ENCODE data around the gene CTDNEP1.

Gene CTDNEP1

GRCh38 chr17:7251661-7252175, at the start of gene CTDNEP1:
CTDNEP1 (minus strand) TSS chr17:7251734; CDS start chr17:7251296, 438 bp downstream.
- Histone ChIP-seq H3K27me3 (ENCODE audit: low read length) (no peaks in the 10 kb centered on the region), H3K4me2 (ENCODE audit: low read depth, low read length, poor library complexity, severe bottlenecking) (peak within 1 kb of the TSS; percentile 84), H3K79me2 (ENCODE audit: insufficient read depth, low read length) (peaks cover 57% of the 10 kb centered on the region), H3K9me3 (ENCODE audit: insufficient read depth, low read length) (no peaks in the 10 kb centered on the region), H3K4me3 (ENCODE audit: insufficient read depth, low read length, poor library complexity, severe bottlenecking) (peak within 1 kb of the TSS; percentile 90), H3K27ac (ENCODE audit: low read depth, low read length) (peak within 1 kb of the TSS; percentile 81), H3K36me3 (ENCODE audit: low read length) (peaks cover 6% of the 10 kb centered on the region; the same call in 1 of the 2 replicates), H3K9me2 (replicated peaks; ENCODE audit: insufficient read depth, low read length) (no peaks in the 10 kb centered on the region), H2AFZ (ENCODE audit: low read depth, low read length, severe bottlenecking) (peak within 1 kb of the TSS; percentile 57), H4K20me1 (ENCODE audit: low read depth, low read length) (no peaks in the 10 kb centered on the region), H3F3A (ENCODE audit: insufficient read depth) (0 out of 2 replicates have a peak, but pooled peaks cover 3% of the 10 kb centered on the region), H3K9ac (ENCODE audit: low read length) (peak within 1 kb of the TSS; percentile 99)
- TF ChIP-seq EZH2phosphoT487 (conservative IDR thresholded peaks at IDR 0.05; ENCODE audit: low read length): no peak
- TF ChIP-seq CTCF (IDR thresholded peaks at IDR 0.05; ENCODE audit: insufficient read depth, low read length, poor library complexity, severe bottlenecking): no peak

- no peaks in the 10 kb centered on the region for H3K79me2 ChIP-seq (ENCODE audit: insufficient read depth, low read length)
- no peaks in the 10 kb centered on the region for H3K9me2 ChIP-seq (replicated peaks; ENCODE audit: insufficient read depth, low read length)
- no peaks in the 10 kb centered on the region for H3K36me3 ChIP-seq (ENCODE audit: low read length)
- peak overlapping the region; percentile 30 for H3K4me2 ChIP-seq (ENCODE audit: low read depth, low read length, poor library complexity, severe bottlenecking)
- H3K27ac ChIP-seq (ENCODE audit: low read depth, low read length): no peak overlapping the region
- no peaks in the 10 kb centered on the region for H3K27me3 ChIP-seq (ENCODE audit: low read length)
- H3K9me3 ChIP-seq (ENCODE audit: insufficient read depth, low read length): no peaks in the 10 kb centered on the region
- H3K9ac ChIP-seq (ENCODE audit: low read length): no peak overlapping the region
- H3K4me3 ChIP-seq (ENCODE audit: insufficient read depth, low read length, poor library complexity, severe bottlenecking): no peak overlapping the region
- TF ChIP-seq EZH2phosphoT487 (conservative IDR thresholded peaks at IDR 0.05; ENCODE audit: low read length): no peak
- TF ChIP-seq CTCF (IDR thresholded peaks at IDR 0.05; ENCODE audit: insufficient read depth, low read length, poor library complexity, severe bottlenecking): peak; percentile 89
- H4K20me1 ChIP-seq (ENCODE audit: low read depth, low read length): no peaks in the 10 kb centered on the region
- H2AFZ ChIP-seq (ENCODE audit: low read depth, low read length, severe bottlenecking): peak overlapping the region; percentile 42
- no peaks in the 10 kb centered on the region for H3F3A ChIP-seq (ENCODE audit: insufficient read depth)
Observed at GRCh38 chr17:7296189-7296861, 44.8 kb upstream of the CTDNEP1 start.

- Histone ChIP-seq H3K27me3 (ENCODE audit: low read length) (no peaks in the 10 kb centered on the region), H3K9me2 (replicated peaks; ENCODE audit: insufficient read depth, low read length) (no peaks in the 10 kb centered on the region), H3K4me3 (ENCODE audit: insufficient read depth, low read length, poor library complexity, severe bottlenecking) (no peak overlapping the region), H3K27ac (ENCODE audit: low read depth, low read length) (no peak overlapping the region), H3K9ac (ENCODE audit: low read length) (0 out of 2 replicates have a peak overlapping the region, but pooled peaks have one; percentile 24), H3F3A (ENCODE audit: insufficient read depth) (no peaks in the 10 kb centered on the region), H3K4me2 (ENCODE audit: low read depth, low read length, poor library complexity, severe bottlenecking) (peak overlapping the region; percentile 46), H2AFZ (ENCODE audit: low read depth, low read length, severe bottlenecking) (peak overlapping the region; percentile 42), H4K20me1 (ENCODE audit: low read depth, low read length) (no peaks in the 10 kb centered on the region), H3K36me3 (ENCODE audit: low read length) (no peaks in the 10 kb centered on the region), H3K9me3 (ENCODE audit: insufficient read depth, low read length) (no peaks in the 10 kb centered on the region), H3K79me2 (ENCODE audit: insufficient read depth, low read length) (no peaks in the 10 kb centered on the region)
- TF ChIP-seq CTCF (IDR thresholded peaks at IDR 0.05; ENCODE audit: insufficient read depth, low read length, poor library complexity, severe bottlenecking): no peak
- no peak for TF ChIP-seq EZH2phosphoT487 (conservative IDR thresholded peaks at IDR 0.05; ENCODE audit: low read length)
Observed at GRCh38 chr17:7295230-7296180, 44.0 kb upstream of the CTDNEP1 start.
